Measurements from ENCODE around the gene ADORA2A. TPM values are rescaled to one million over a fixed set of nuclear protein-coding genes. Genes with fewer than 3 reads are reported as not detected.

The ADORA2A gene
- total RNA-seq, 3 donors from 2014 or later, result 1.8 to 4.3 (median 3.4) TPM

DNA sequence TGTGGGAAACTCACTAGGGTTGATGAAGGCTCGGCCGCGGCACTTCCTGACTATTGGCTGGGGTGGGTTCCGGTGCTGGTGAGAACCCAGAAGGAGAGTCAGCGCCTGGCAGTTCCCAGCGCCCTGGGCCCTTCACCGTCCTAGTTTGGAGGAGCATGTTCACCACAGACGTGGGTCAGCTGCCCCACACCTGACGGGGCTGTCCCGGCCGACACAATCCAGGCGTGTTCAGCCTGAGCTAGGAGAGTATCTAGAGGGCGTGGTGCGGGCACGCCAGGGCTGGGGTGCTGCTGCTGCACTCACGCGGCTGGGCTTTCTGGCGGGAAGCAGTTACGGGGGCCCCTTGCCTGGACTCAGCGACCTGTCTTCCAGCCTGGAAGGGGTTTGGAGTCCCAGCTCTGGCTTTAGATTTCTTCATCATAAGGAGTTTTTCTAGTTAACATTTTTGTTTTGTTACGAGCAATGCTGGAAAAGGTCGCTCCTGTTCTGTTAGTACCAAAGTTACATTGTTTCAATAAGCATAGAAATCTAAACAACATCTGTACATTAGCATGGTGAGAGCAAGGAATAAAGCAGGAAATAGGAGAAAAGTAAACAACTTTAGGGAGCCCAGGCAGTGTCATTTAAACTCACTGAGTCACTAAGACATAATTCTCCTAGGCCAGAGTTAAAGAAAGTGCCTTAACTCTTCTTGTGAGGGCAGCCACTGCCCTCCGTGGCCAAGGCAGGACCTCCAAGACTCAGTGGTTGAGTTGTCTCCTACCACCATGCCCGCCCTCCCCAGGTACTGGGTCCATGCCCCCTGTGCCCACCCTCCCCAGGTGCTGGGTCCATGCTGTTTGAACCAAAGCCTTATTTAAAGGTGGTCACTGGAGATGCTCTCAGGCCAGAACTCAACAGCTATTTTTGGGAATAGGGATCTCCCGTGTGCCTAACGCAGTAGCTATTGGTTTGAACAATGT lies 12.1 kb upstream of the ADORA2A start:
- DNase-seq (ENCODE audit: low spot score in 2 of 2), result no peak
- no peak overlapping the region for H3K4me3 ChIP-seq
- H3K9me3 ChIP-seq, result no peaks in the 10 kb centered on the region
- H3K4me1 ChIP-seq, result peaks cover 0 to 2% of the 10 kb centered on the region in 2 donors
- H3K36me3 ChIP-seq, result peaks cover 6% of the 10 kb centered on the region
- TF ChIP-seq POLR2A (IDR thresholded peaks at IDR 0.05) (no peak), POLR2AphosphoS5 (IDR thresholded peaks at IDR 0.05) (no peak)
- no peaks in the 10 kb centered on the region for H3K27me3 ChIP-seq
- intact Hi-C loops (cut with DNase I; ENCODE audit: low total_unique reads), result no loop called here
- no peak overlapping the region for H3K27ac ChIP-seq

DNA sequence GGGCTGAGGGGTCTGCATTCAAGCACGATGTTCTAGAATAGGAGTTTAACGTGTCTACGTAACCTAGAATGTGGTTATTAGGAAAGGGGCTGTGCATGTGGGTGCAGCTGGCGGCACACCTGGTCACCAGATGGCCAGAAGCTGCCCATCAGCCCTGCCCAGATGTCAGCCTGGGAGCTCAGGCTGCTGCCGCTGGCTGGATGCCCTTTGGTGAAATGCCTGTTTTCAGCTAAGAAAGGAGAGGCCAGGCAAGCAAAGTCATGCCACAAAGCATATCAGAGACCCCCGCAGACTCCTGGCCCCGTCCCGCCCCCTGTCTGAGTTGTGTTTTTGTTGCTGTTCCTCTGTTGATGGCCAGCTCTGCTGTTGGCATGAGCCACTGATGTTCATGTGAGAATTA lies 11.3 kb upstream of the ADORA2A start:
- H3K4me1 ChIP-seq, result peaks cover 0 to 10% of the 10 kb centered on the region in 2 donors
- TF ChIP-seq, protein P1, sequence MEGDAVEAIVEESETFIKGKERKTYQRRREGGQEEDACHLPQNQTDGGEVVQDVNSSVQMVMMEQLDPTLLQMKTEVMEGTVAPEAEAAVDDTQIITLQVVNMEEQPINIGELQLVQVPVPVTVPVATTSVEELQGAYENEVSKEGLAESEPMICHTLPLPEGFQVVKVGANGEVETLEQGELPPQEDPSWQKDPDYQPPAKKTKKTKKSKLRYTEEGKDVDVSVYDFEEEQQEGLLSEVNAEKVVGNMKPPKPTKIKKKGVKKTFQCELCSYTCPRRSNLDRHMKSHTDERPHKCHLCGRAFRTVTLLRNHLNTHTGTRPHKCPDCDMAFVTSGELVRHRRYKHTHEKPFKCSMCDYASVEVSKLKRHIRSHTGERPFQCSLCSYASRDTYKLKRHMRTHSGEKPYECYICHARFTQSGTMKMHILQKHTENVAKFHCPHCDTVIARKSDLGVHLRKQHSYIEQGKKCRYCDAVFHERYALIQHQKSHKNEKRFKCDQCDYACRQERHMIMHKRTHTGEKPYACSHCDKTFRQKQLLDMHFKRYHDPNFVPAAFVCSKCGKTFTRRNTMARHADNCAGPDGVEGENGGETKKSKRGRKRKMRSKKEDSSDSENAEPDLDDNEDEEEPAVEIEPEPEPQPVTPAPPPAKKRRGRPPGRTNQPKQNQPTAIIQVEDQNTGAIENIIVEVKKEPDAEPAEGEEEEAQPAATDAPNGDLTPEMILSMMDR (IDR thresholded peaks at IDR 0.05), result no peak
- TF ChIP-seq POLR2AphosphoS5 (IDR thresholded peaks at IDR 0.05) (no peak), POLR2A (IDR thresholded peaks at IDR 0.05) (no peak)
- intact Hi-C loops (cut with DNase I; ENCODE audit: low total_unique reads), result no loop called here
- no peaks in the 10 kb centered on the region for H3K27me3 ChIP-seq
- H3K36me3 ChIP-seq, result peaks cover 6% of the 10 kb centered on the region
- no peaks in the 10 kb centered on the region for H3K9me3 ChIP-seq
- no peak for DNase-seq (ENCODE audit: low spot score in 2 of 2)
- no peak overlapping the region for H3K27ac ChIP-seq
- H3K4me3 ChIP-seq, result no peak overlapping the region

DNA sequence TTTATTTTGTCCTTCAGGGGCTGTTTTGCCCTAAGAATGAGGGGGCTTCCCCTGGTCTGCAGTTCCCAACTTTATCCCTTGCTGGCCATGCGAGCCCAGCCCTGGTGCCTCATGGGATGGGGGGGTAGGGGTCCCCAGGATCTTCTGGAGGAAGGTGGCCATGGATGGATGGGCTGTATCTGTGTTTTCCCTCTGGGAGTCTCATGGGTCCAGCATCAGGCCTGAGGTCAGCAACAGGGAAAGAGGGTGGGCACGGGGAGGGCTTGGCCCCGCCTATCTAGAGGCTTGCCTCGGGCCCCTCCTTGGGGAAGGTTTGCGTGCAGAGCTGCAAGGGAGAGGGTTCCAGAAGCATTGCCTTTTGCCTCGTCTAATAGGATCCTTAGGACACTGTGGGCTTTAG lies 10.8 kb upstream of the ADORA2A start:
- no peaks in the 10 kb centered on the region for H3K27me3 ChIP-seq
- intact Hi-C loops (cut with DNase I; ENCODE audit: low total_unique reads), result no loop called here
- H3K4me3 ChIP-seq, result no peak overlapping the region
- DNase-seq (ENCODE audit: low spot score in 2 of 2), result no peak
- no peaks in the 10 kb centered on the region for H3K9me3 ChIP-seq
- peaks cover 0 to 11% of the 10 kb centered on the region in 2 donors for H3K4me1 ChIP-seq
- peaks cover 6% of the 10 kb centered on the region for H3K36me3 ChIP-seq
- no peak for TF ChIP-seq POLR2A (IDR thresholded peaks at IDR 0.05)
- TF ChIP-seq POLR2AphosphoS5 (IDR thresholded peaks at IDR 0.05), result no peak
- TF ChIP-seq, protein P1 (IDR thresholded peaks at IDR 0.05), result no peak
- H3K27ac ChIP-seq, result no peak overlapping the region

DNA sequence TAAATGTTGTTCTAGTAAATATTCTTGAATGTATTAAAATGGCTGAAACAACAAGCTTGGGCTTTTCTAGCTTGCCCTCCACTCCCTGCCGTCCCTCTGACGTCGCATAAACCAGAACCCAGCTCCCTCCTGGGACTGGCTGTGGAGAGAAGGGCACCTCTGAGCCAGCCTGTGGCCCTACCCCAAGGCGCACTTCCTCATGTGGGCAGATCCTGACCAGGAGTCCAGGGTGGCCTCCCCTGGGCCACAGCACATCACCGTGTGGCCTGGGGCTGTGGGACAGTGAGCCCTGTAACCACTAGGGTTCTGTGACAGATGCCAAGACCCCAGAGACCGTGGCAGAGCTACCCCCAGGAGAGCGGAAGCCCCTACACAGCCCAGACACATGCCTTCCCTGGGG lies 10.2 kb upstream of the ADORA2A start:
- TF ChIP-seq, protein P1 (IDR thresholded peaks at IDR 0.05), result no peak
- no peak for TF ChIP-seq POLR2AphosphoS5 (IDR thresholded peaks at IDR 0.05)
- TF ChIP-seq POLR2A (IDR thresholded peaks at IDR 0.05), result no peak

DNA sequence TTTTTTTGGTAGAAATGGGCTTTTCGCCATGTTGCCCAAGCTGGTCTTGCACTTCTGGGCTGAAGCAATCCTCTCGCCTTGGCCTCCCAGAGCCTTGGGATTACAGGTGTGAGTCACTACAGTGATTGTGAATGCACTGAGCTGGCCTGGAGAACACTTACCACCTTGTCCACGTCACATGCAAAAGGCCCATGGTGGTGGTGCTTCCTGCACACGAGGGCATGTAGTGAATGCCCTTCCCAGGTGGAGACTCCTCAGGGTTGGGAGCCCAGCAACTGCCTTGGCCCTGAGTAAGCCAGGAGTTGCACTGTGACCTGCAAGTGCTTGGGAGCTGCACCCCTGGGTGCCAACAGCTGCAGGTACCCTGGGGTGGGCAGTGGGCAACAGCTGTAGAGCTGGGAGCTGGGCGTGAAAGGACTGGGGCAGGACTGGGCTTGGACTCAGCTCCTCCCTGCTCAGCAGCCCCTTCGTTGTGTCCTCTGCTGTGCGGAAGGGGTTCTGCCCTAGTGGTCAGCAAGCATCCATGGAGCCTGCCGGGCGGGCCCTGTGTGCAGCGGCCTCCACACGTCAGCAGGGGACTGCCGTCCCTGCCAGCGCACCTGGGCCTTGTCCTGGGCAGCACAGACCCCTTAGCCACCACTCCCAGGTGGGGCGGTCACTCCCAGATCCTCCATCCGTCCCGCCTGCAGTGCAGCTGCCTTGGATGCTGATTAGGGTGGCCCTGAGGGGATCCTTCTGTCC lies 9.3 kb upstream of the ADORA2A start:
- H3K9me3 ChIP-seq, result no peaks in the 10 kb centered on the region
- H3K4me1 ChIP-seq, result peaks cover 0 to 11% of the 10 kb centered on the region in 2 donors
- no peak overlapping the region for H3K4me3 ChIP-seq
- no peak for TF ChIP-seq POLR2A (IDR thresholded peaks at IDR 0.05)
- TF ChIP-seq, protein P1 (IDR thresholded peaks at IDR 0.05), result no peak
- no peak for TF ChIP-seq POLR2AphosphoS5 (IDR thresholded peaks at IDR 0.05)
- H3K27me3 ChIP-seq, result no peaks in the 10 kb centered on the region
- peaks cover 6% of the 10 kb centered on the region for H3K36me3 ChIP-seq
- intact Hi-C loops (cut with DNase I; ENCODE audit: low total_unique reads), result no loop called here
- DNase-seq (ENCODE audit: low spot score in 2 of 2), result no peak
- H3K27ac ChIP-seq, result no peak overlapping the region

More for the DNA sequence above, 10.2 kb upstream of the ADORA2A start:
- H3K9me3 ChIP-seq, result no peaks in the 10 kb centered on the region
- peaks cover 0 to 11% of the 10 kb centered on the region in 2 donors for H3K4me1 ChIP-seq
- intact Hi-C loops (cut with DNase I; ENCODE audit: low total_unique reads), result no loop called here
- peaks cover 6% of the 10 kb centered on the region for H3K36me3 ChIP-seq
- no peak overlapping the region for H3K27ac ChIP-seq
- no peak for DNase-seq (ENCODE audit: low spot score in 2 of 2)
- H3K4me3 ChIP-seq, result no peak overlapping the region
- no peaks in the 10 kb centered on the region for H3K27me3 ChIP-seq

All from breast epithelium (tissue), 4 donors.